SK-N-SH treated with all-trans-retinoic acid at 6 μM for 48 hours (cell line): ENCODE results near the gene SMAD3.
A peak's percentile ranks its signal among the peaks of the same experiment; 100 is the strongest.

Experiments used
- ATAC-seq: fragments of 200-7000 bp; cut with Tn5 transposase; 3 replicates; pipeline ENCODE4 v1.9.1; 2020; ENCODE audit warnings: mild to moderate bottlenecking, moderate library complexity
- ARNTL ChIP-seq: fragments of 450-650 bp; formaldehyde crosslinking; IDR thresholded peaks from 2 replicates; pipeline ENCODE4 v1.5.0; 2020; ENCODE audit warnings: low read depth, mild to moderate bottlenecking, moderate library complexity, borderline replicate concordance
- BACH2 ChIP-seq: fragments of 250-450 bp; sonication (Bioruptor Pico); IDR thresholded peaks from 2 replicates; pipeline ENCODE4 v1.9.0; 2021; ENCODE audit warnings: mild to moderate bottlenecking, borderline replicate concordance
- CREB5 ChIP-seq: fragments of 250-450 bp; sonication (Bioruptor Pico); IDR thresholded peaks from 2 replicates; pipeline ENCODE4 v1.5.1; 2020; ENCODE audit warnings: low read depth, mild to moderate bottlenecking, moderate library complexity
- CSDC2 ChIP-seq: fragments of 250-450 bp; sonication (Bioruptor Pico); IDR thresholded peaks from 2 replicates; pipeline ENCODE4 v1.5.0; 2020; ENCODE audit warnings: mild to moderate bottlenecking, moderate library complexity
- CSRNP3 ChIP-seq: fragments of 250-450 bp; sonication (Bioruptor Pico); IDR thresholded peaks from 2 replicates; pipeline ENCODE4 v1.5.1; 2021; ENCODE audit warnings: mild to moderate bottlenecking, moderate library complexity
- GLIS3 ChIP-seq: fragments of 250-450 bp; sonication (Bioruptor Pico); IDR thresholded peaks from 2 replicates; pipeline ENCODE4 v1.5.0; 2020; ENCODE audit warnings: mild to moderate bottlenecking, moderate library complexity
- ISL1 ChIP-seq: fragments of 250-450 bp; sonication (Bioruptor Pico); IDR thresholded peaks from 2 replicates; pipeline ENCODE4 v2.1.2; 2022; ENCODE audit warnings: mild to moderate bottlenecking, moderate library complexity
- OSR1 ChIP-seq: fragments of 250-450 bp; sonication (Bioruptor Pico); IDR thresholded peaks from 2 replicates; pipeline ENCODE4 v1.8.0; 2022; ENCODE audit warnings: moderate library complexity, mild to moderate bottlenecking, inconsistent platforms
- PATZ1 ChIP-seq: fragments of 250-450 bp; sonication (Bioruptor Pico); IDR thresholded peaks from 2 replicates; pipeline ENCODE4 v1.8.0; 2020; ENCODE audit warnings: mild to moderate bottlenecking, moderate library complexity, borderline replicate concordance
- POU6F1 ChIP-seq: fragments of 250-450 bp; sonication (Bioruptor Pico); IDR thresholded peaks from 2 replicates; pipeline ENCODE4 v1.8.0; 2021; ENCODE audit warnings: low read depth, mild to moderate bottlenecking, moderate library complexity, borderline replicate concordance
- RARB ChIP-seq: fragments of 250-450 bp; sonication (Bioruptor Pico); IDR thresholded peaks from 2 replicates; pipeline ENCODE4 v1.8.0; 2021; ENCODE audit warnings: mild to moderate bottlenecking, moderate library complexity
- SNAI2 ChIP-seq: fragments of 250-450 bp; sonication (Bioruptor Pico); IDR thresholded peaks from 2 replicates; pipeline ENCODE4 v1.5.0; 2020; ENCODE audit warnings: mild to moderate bottlenecking, moderate library complexity
- TCF4 ChIP-seq: fragments of 250-450 bp; sonication (Bioruptor Pico); IDR thresholded peaks from 2 replicates; pipeline ENCODE4 v1.8.0; 2021; ENCODE audit warnings: mild to moderate bottlenecking, moderate library complexity, borderline replicate concordance
- TOX ChIP-seq: fragments of 250-450 bp; sonication (Bioruptor Pico); IDR thresholded peaks from 2 replicates; pipeline ENCODE4 v1.8.0; 2021; ENCODE audit warnings: mild to moderate bottlenecking, moderate library complexity, borderline replicate concordance
- ZC3H10 ChIP-seq: fragments of 250-450 bp; sonication (Bioruptor Pico); IDR thresholded peaks from 2 replicates; pipeline ENCODE4 v1.5.1; 2021; ENCODE audit warnings: mild to moderate bottlenecking, moderate library complexity
- ZFP3 ChIP-seq: fragments of 250-450 bp; sonication (Bioruptor Pico); IDR thresholded peaks from 2 replicates; pipeline ENCODE4 v1.5.0; 2020; ENCODE audit warnings: mild to moderate bottlenecking, moderate library complexity
- ZFP30 ChIP-seq: fragments of 450-650 bp; formaldehyde crosslinking; IDR thresholded peaks from 2 replicates; pipeline ENCODE4 v1.5.0; 2022; ENCODE audit warnings: mild to moderate bottlenecking, moderate library complexity
- ZNF565 ChIP-seq: fragments of 450-650 bp; formaldehyde crosslinking; conservative IDR thresholded peaks from 2 replicates; pipeline ENCODE4 v1.5.0; 2020; ENCODE audit warnings: low read depth, mild to moderate bottlenecking, moderate library complexity
- ZNF70 ChIP-seq: fragments of 450-650 bp; formaldehyde crosslinking; IDR thresholded peaks from 2 replicates; pipeline ENCODE4 v1.5.0; 2020; ENCODE audit warnings: mild to moderate bottlenecking, moderate library complexity
- ZNF8 ChIP-seq: fragments of 450-650 bp; formaldehyde crosslinking; IDR thresholded peaks from 2 replicates; pipeline ENCODE4 v1.5.0; 2020; ENCODE audit warnings: mild to moderate bottlenecking, moderate library complexity
- TF ChIP-seq, protein P1 (sequence below): fragments of 250-450 bp; sonication (Bioruptor Pico); IDR thresholded peaks from 2 replicates; pipeline ENCODE4 v1.5.0; 2020; ENCODE audit warnings: mild to moderate bottlenecking, moderate library complexity

The SMAD3 gene

DNA sequence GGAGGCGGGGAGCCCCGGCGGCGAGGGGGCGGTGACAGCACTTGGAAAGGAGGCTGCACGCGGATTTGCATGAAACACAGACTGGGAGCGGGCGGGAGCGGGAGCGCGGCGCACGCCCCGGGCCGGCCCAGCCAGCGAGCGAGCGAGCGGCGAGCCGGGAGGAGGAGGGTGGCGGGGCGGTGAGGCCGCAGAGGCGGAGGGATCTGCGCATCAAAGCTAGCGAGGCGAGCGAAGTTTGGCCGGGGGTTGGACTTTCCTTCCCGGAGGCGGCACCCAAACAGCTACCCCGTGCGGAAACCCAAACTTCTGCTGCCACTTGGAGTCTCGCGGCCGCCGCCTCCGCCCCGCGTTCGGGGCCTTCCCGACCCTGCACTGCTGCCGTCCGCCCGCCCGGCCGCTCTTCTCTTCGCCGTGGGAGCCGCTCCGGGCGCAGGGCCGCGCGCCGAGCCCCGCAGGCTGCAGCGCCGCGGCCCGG lies at the start of gene SMAD3:
Gene SMAD3 (plus strand): TSS at position 72 of the 475 bp plus-strand sequence. CDS start 553 bp downstream, outside the sequence.
- peak; percentile 87 for ATAC-seq
- 0 out of 2 replicates have a peak, but pooled peaks have one; percentile 55 for TF ChIP-seq GLIS3 (CRISPR knock-in tag)
- no peak for TF ChIP-seq TCF4 (CRISPR knock-in tag)
- TF ChIP-seq, all 23 proteins: peak for 1

DNA sequence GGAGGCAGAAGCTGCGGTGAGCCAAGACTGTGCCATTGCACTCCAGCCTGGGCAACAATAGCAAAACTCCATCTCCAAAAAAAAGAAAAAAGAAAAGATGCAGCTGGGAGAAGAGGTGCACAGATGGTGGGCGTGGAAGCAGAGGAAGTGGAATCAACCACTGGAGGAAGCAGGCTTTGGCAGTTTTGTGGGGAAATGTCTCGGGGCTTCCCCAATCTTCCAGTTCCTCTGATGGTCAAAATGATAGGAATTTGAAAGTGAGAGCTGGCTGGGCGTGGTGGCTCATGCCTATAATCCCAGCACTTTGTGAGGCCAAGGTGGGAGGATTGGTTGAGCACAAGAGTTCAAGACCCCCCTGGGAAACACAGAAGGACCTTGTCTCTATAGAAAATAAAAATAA lies 48.1 kb upstream of the SMAD3 start:
- TF ChIP-seq ARNTL (CRISPR knock-in tag) (no peak), PATZ1 (CRISPR knock-in tag) (no peak), GLIS3 (CRISPR knock-in tag) (no peak), CREB5 (CRISPR knock-in tag) (no peak), BACH2 (no peak), OSR1 (CRISPR knock-in tag) (no peak), ZC3H10 (no peak), RARB (CRISPR knock-in tag) (no peak), ISL1 (no peak)
- no peak for ATAC-seq

GRCh38 chr15:67018026-67018425 lies 47.4 kb upstream of the SMAD3 start:
- TF ChIP-seq, protein P1, sequence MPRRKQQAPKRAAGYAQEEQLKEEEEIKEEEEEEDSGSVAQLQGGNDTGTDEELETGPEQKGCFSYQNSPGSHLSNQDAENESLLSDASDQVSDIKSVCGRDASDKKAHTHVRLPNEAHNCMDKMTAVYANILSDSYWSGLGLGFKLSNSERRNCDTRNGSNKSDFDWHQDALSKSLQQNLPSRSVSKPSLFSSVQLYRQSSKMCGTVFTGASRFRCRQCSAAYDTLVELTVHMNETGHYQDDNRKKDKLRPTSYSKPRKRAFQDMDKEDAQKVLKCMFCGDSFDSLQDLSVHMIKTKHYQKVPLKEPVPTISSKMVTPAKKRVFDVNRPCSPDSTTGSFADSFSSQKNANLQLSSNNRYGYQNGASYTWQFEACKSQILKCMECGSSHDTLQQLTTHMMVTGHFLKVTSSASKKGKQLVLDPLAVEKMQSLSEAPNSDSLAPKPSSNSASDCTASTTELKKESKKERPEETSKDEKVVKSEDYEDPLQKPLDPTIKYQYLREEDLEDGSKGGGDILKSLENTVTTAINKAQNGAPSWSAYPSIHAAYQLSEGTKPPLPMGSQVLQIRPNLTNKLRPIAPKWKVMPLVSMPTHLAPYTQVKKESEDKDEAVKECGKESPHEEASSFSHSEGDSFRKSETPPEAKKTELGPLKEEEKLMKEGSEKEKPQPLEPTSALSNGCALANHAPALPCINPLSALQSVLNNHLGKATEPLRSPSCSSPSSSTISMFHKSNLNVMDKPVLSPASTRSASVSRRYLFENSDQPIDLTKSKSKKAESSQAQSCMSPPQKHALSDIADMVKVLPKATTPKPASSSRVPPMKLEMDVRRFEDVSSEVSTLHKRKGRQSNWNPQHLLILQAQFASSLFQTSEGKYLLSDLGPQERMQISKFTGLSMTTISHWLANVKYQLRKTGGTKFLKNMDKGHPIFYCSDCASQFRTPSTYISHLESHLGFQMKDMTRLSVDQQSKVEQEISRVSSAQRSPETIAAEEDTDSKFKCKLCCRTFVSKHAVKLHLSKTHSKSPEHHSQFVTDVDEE (CRISPR knock-in tag): no peak
- TF ChIP-seq ISL1 (no peak), BACH2 (no peak), CSRNP3 (CRISPR knock-in tag) (no peak)
- no peak for ATAC-seq

DNA sequence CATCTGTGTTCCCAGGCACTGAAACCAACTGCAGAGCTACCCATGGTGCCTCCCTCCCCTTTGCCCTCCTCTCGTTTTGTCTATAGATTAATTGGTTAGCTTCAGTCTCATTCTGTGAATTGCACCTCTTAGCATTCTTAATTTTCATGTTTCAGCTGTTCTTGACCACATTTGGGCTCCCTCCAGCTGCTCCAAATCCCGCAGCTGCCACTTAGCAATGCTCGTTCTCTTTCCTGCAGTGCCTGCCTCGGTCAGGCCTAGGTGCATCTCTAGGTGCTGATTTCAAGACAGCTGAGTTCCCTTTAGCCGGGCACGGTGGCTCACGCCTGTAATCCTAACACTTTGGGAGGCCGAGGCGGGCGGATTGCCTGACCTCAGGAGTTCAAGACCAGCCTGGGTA lies 47.0 kb upstream of the SMAD3 start:
- TF ChIP-seq SNAI2 (no peak), ZNF8 (CRISPR knock-in tag) (no peak), TOX (CRISPR knock-in tag) (no peak), ARNTL (CRISPR knock-in tag) (no peak), ZFP3 (CRISPR knock-in tag) (no peak), ZNF70 (CRISPR knock-in tag) (no peak)
- ATAC-seq: no peak

DNA sequence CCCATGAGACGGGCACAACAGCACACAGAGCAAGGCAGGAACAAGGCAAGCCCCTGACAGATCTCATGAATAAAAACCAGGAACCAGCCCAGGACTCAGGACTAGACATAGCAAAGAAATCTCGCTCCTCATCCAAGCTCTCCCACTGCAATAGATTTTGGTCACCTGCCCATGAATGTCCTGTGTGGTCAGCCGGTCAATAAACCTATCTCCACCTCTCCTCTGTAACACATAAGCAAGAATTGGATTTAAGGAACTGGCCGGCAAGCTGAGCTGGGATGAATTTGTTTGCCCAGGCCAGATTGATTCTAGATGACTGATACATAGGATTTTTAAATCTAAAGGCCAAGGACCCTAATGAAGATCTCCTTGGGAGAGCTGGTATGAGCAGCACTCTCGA lies 46.3 kb upstream of the SMAD3 start:
- no peak for ATAC-seq
- TF ChIP-seq RARB (CRISPR knock-in tag): no peak
- TF ChIP-seq ZNF70 (CRISPR knock-in tag): no peak
- TF ChIP-seq GLIS3 (CRISPR knock-in tag): no peak
- no peak for TF ChIP-seq ZC3H10
- TF ChIP-seq POU6F1: no peak
- no peak for TF ChIP-seq TOX (CRISPR knock-in tag)
- TF ChIP-seq ZFP30 (CRISPR knock-in tag): no peak
- TF ChIP-seq BACH2: no peak
- TF ChIP-seq TCF4 (CRISPR knock-in tag): no peak
- TF ChIP-seq SNAI2: no peak
- TF ChIP-seq ZNF565: no peak
- TF ChIP-seq CREB5 (CRISPR knock-in tag): no peak
- no peak for TF ChIP-seq PATZ1 (CRISPR knock-in tag)
- no peak for TF ChIP-seq ISL1
- TF ChIP-seq ARNTL (CRISPR knock-in tag): no peak
- no peak for TF ChIP-seq CSDC2
- TF ChIP-seq ZFP3 (CRISPR knock-in tag): no peak
